Right ventricle myocardium superior (tissue), 1 donor: ENCODE results near the gene FBXO11. TPM values are rescaled to one million over a fixed set of nuclear protein-coding genes. Genes with fewer than 3 reads are reported as not detected.
"Not testable (repeated sequence)": the region's sequence is repeated elsewhere in the genome, so short reads cannot be mapped to it uniquely, and the experiment has no call there.

Source experiments
- ATAC-seq: fragments of 200-7000 bp; cut with Tn5 transposase; one replicate; pipeline ENCODE4 v1.9.1; 2020; ENCODE audit warnings: mild to moderate bottlenecking; ENCODE audit not compliant: poor library complexity
- DNase-seq: peaks from one replicate; pipeline ENCODE4 v3.0.0-alpha.2; 2020
- intact Hi-C: fragments of 100-400 bp; cut with DNase I; formaldehyde crosslinking; loops from one replicate; pipeline ENCODE4 v1.11.2; 2022
- total RNA-seq: library from RNA; stranded (reverse); fragmentation: NEBNext Ultra II Directional; extraction: Animal tissue kit (Norgen Biotek cat#: 25700); gene quantifications from one replicate; pipeline ENCODE4 v1.2.1, GENCODE V29; 2021
- donor health status: DM: no; HTN: yes; CAD: no; lungs with severe emphysema.

The FBXO11 gene
- total RNA-seq, 1 donor from 2014 or later: 38.2 TPM

DNA sequence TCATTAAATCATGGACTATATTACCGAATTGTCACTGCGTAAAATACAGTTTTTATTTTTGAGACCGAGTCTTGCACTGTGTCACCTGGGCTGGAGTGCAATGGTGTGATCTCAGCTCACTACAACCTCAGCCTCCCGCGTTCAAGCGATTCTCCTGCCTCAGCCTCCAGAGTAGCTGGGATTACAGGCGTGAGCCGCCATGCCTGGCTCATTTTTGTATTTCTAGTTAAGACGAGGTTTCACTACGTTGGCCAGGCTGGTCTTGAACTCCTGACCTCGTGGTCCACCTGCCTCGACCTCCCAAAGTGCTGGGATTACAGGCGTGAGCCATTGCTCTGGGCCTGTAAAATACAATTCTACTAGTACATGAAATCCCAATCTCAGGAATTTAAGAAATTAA lies 4.4 kb downstream of the FBXO11 start:
- intact Hi-C loops: loop anchor here (10.0 kb wide), 3 partner anchors 57 to 203 kb away; partner anchors contain the start of gene MSH6
- ATAC-seq: not testable (repeated sequence)

DNA sequence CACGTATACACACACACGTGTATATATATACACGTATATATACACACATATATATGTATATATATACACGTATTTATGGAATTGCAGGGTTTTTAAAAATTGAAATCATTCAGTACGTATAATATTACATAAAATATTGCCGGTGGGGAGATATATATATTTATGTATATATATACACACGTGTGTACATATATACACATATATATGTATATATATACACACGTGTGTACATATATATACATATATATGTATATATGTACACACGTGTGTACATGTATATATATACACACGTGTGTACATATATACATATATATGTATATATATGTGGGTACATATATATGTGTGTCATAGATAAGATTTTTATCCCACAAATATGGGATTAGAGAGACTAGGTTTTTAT lies 5.4 kb downstream of the FBXO11 start:
- no peak for ATAC-seq
- no peak for DNase-seq
- intact Hi-C loops: loop anchor here (10.0 kb wide), 3 partner anchors 56 to 204 kb away; partner anchors contain the start of gene MSH6

More for the DNA sequence above, 4.4 kb downstream of the FBXO11 start:
- DNase-seq: peak; percentile 40

GRCh38 chr2:47899915-47900816 lies 6.1 kb downstream of the FBXO11 start:
- intact Hi-C loops: loop anchor here (10.0 kb wide), 3 partner anchors 55 to 205 kb away; partner anchors contain the start of gene MSH6
- ATAC-seq (no peak), DNase-seq (no peak)

- intact Hi-C loops: no loop called here
- no peak for ATAC-seq
- DNase-seq: no peak
Observed at GRCh38 chr2:47897883-47898731, 8.2 kb downstream of the FBXO11 start.

DNA sequence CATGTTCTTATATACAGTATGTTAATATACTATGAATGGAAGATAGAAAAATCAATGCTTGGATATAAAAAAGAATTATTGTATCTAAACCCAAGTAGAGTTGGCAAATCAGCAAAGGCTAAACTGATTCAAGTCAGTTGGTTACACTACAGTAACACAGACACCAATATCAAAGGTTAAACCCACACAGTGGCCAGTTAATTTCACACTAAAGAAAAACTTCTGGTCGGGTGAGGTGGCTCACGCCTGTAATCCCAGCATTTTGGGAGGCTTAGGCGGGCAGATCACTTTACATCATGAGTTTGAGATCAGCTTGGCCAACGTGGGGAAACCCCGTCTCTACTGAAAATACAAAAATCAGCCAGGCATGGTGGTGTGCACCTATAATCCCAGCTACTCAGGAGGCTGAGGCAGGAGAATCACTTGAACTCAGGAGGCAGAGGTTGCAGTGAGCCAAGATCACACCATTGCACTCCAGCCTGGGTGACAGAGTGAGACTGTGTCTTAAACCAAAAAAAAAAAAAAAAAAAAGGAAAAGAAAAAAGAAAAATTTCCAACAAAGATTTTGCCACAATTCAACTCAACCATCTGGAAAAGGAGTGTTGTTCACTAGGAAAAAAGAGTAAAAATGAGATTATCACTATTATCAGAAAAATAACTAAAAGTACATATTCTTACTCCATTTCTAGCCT lies 9.0 kb downstream of the FBXO11 start:
- intact Hi-C loops, DNase-seq, ATAC-seq: not testable (repeated sequence)

DNA sequence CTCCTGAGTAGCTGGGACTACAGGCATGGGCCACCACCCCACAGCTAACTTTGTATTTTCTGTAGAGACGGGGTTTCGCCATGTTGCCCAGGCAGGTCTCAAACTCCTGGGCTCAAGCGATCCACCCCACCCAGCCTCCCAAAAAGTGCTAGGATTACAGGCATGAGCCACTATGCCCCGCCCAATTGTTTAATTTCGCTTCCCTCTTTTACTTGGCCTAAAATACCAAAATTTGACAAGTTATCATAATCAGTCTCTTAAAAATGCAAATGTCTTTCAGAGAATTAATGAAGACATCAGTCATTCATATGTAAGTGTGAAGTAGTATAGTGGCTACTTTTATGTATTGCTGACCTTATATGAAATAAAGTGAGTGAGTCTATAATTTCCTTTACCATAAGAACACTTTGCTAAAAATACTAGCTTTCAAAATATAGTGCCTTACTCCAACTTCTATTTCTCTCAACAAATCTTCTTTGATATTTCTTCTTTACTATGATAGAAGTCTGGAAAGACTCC lies 9.8 kb downstream of the FBXO11 start:
- DNase-seq: no peak
- intact Hi-C loops: no loop called here
- ATAC-seq: no peak

DNA sequence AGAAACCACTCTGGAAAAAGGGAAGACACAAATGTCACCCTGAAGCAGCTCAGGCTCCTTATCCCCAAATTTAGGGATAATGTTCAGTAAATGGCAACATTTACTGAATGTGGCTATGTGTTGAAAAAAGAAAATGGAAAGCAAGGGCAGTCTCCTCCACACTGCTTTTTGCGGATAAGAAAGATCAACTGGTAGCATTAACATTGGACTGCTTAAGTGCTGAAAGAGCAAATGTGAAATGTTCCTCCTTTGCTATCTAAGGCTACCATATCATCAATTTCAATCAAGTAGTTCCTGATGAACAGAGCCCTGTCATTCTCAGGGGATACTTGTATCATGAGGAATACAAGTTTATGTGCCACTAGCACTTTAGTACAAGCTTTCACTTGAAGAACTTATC lies 12.5 kb downstream of the FBXO11 start:
- DNase-seq (no peak), ATAC-seq (no peak)
- intact Hi-C loops: no loop called here

DNA sequence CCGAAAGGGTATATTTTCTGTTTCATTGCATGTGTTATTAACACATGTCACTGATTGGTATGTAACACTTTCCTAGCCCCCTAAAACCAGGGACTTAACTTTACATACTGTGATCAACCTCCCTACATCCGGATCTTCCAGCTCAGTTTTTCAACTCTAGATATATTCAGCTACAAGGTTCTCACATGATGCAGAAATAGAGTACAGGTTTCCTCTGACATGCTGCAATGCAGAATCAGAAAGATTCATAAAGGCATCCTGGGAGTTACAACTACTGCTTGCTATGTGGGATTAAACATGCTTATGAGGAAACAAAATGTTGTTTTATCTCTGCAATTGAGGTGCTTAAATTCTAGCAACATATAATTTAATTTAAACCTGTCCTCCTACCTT lies 14.0 kb downstream of the FBXO11 start:
- ATAC-seq (peak; percentile 23), DNase-seq (no peak)
- intact Hi-C loops: no loop called here

DNA sequence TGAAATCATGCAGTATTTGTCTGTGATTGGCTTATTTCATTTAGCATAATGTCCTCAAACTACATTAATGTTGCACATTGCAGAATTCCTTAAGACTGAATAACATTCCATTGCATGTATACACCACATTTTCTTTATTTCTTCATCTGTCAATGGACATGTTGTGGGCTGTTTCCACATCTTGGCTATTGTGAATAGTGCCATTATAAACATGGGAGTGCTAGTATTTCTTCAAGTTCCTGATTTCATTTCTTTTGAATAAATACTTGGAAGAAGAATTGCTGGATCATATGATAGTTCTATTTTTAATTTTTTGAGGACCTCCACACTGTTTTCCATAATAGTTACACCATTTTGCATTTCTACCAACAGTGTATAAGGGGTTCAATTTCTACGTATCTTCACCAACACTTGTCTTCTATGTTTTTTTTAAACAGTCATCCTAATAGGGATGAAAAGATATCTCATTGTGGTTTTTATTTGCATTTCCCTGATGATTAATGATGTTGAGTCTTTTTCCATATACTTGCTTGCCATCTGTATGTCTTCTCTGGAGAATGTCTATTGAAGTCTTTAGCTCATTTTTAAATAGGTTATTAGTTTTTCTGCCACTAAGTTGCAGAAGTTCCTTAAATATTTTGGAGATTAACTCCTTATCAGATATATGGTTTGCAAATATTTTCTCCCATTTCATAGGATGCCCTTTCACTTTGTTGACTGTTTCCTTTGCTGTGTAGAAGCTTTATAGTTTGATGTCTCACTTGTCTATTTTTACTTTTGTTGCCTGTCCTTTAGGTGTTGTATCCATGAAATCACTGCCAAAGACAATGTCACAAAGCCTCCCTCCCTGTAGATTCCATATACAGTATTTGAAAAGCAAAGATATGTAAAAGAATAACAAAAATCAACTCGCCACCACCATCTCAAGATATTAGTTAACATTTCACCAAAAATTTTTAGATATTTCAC lies 14.6 kb downstream of the FBXO11 start:
- ATAC-seq (no peak), DNase-seq (no peak)
- intact Hi-C loops: no loop called here

- DNase-seq (no peak), ATAC-seq (no peak)
- intact Hi-C loops: no loop called here
Observed at GRCh38 chr2:47890711-47891368, 15.5 kb downstream of the FBXO11 start.

- intact Hi-C loops: no loop called here
- no peak for ATAC-seq
- no peak for DNase-seq
Observed at GRCh38 chr2:47888581-47889280, 17.6 kb downstream of the FBXO11 start.

DNA sequence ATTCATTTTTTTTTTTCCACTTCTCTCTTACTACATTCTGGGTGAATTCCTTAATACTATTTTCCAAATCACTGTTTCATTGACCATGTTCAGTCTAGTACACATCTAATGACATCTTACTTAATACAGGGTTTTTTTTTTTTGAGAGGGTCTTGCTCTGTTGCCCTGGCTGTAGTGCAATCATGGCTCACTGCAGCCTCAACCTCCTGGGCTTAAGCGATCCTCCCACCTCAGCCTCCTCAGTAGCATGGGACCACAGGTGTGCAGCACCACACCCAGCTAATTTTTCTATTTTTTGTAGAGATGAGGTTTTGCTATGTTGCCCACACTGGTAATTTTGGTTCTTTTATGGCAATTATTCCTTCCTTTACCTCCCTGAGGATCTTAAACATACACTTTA lies 29.4 kb downstream of the FBXO11 start:
- ATAC-seq (no peak), DNase-seq (no peak)
- intact Hi-C loops: no loop called here

- ATAC-seq: no peak
- DNase-seq: no peak
- intact Hi-C loops: no loop called here
Observed at GRCh38 chr2:47872941-47873340, 33.4 kb downstream of the FBXO11 start.

DNA sequence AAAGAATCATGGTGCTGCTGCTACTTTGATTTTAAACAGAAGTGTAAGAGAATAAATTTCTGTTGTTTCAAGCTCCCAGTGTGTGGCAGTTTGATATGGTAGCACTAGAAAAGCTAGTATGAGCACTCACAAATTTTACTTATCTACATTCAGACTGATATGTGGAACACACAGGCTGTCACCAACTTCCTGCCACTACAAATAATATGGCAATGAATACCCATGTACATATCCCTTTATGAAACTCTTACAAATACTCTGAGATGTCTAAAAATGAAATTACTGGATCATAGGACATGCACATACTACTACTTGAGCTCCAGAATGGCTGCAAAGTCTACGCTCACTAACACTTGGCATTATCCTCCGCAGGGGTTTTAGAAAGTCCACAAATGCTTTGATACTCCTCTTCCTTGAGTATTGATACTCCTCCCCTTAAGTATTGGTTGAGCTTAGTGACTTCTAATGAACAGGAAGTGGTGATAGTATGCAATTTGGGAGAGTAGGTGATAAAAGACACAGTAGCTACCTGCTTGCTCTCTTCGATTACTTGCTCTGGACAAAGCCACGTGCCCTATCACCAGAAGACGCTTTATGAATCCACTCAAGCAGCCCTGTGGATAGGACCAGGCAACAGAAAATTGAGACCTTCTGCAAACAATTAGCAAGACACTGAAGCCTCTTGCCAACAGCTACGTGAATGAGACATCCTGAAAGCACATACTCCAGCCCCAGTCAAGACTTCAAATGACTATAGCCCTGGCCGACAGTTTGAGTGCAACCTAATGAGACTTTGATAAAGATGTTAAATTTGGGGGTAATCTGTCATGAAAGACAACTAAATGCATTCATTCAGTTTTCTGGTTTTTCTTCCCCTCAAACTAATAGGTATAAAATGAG lies 35.4 kb downstream of the FBXO11 start:
- DNase-seq: no peak
- no peak for ATAC-seq
- intact Hi-C loops: no loop called here

GRCh38 chr2:47869859-47870595 lies 36.3 kb downstream of the FBXO11 start:
- intact Hi-C loops: no loop called here
- no peak for DNase-seq
- ATAC-seq: no peak
